Inflammatory macrophage treated with lipopolysaccharide for 4 hours (primary cell): ENCODE results near the gene RNF150.
"Not testable (repeated sequence)": the region's sequence is repeated elsewhere in the genome, so short reads cannot be mapped to it uniquely, and the experiment has no call there.

ENCODE experiments used
- DNase-seq: peaks from one replicate; pipeline ENCODE4 v3.0.0-alpha.2; 2020

RNF150 gene

GRCh38 chr4:140810591-140811169 is 322.6 kb downstream of the RNF150 start:
- not testable (repeated sequence) for DNase-seq
